Natural killer cell (primary cell): ENCODE measurements around the gene MTURN. TPM values are rescaled to one million over a fixed set of nuclear protein-coding genes. Genes with fewer than 3 reads are reported as not detected.
A peak's percentile ranks its signal among the peaks of the same experiment; 100 is the strongest.

Experiments used
- ATAC-seq, 3 donors: fragments of 150-1000 bp in 2 of 3; fragments of 200-7000 bp in 1 of 3; cut with Tn5 transposase; 1 replicate in 1 of 3; 2 replicates in 2 of 3; pipeline ENCODE4 v1.10.0; 2021; ENCODE audit warnings: mild to moderate bottlenecking in 2 of 3, moderate library complexity in 2 of 3
- DNase-seq, 2 donors: peaks; one replicate each; pipeline versions ENCODE4 v3.0.0 to v3.0.0-alpha.2; 2013 to 2021; ENCODE audit warnings: mixed read lengths in 1 of 2
- H3K27ac ChIP-seq: one replicate; pipeline ENCODE4 v1.5.1; 2013; ENCODE audit warnings: mild to moderate bottlenecking, low read length
- H3K27me3 ChIP-seq: one replicate; pipeline ENCODE4 v1.6.1; 2013; ENCODE audit warnings: low read length; ENCODE audit not compliant: control insufficient read depth, insufficient read depth
- H3K36me3 ChIP-seq: one replicate; pipeline ENCODE4 v1.6.1; 2013; ENCODE audit warnings: low read length; ENCODE audit not compliant: control insufficient read depth, insufficient read depth
- H3K4me1 ChIP-seq: one replicate; pipeline ENCODE4 v1.6.1; 2013; ENCODE audit warnings: low read length; ENCODE audit not compliant: control insufficient read depth, insufficient read depth
- H3K4me3 ChIP-seq: one replicate; pipeline ENCODE4 v1.5.1; 2013; ENCODE audit warnings: low read length
- H3K9me3 ChIP-seq: one replicate; pipeline ENCODE4 v1.6.1; 2013; ENCODE audit warnings: low read length; ENCODE audit not compliant: control insufficient read depth, insufficient read depth
- H3K27ac Mint-ChIP-seq, 2 donors: one replicate each; pipeline ENCODE4 v1.8.0; 2022; ENCODE audit warnings: mild to moderate bottlenecking in 2 of 2, mixed read lengths in 2 of 2, moderate library complexity in 1 of 2
- H3K27me3 Mint-ChIP-seq, 2 donors: one replicate each; pipeline ENCODE4 v1.8.0; 2022; ENCODE audit warnings: low read depth in 2 of 2, mixed read lengths in 2 of 2
- H3K36me3 Mint-ChIP-seq: one replicate; pipeline ENCODE4 v1.8.0; 2022; ENCODE audit warnings: mixed read lengths
- H3K4me1 Mint-ChIP-seq, 2 donors: one replicate each; pipeline ENCODE4 v1.8.0; 2022; ENCODE audit warnings: mixed read lengths in 2 of 2
- H3K4me3 Mint-ChIP-seq: one replicate; pipeline ENCODE4 v1.8.0; 2022; ENCODE audit warnings: mild to moderate bottlenecking, moderate library complexity, mixed read lengths
- H3K9me3 Mint-ChIP-seq, 2 donors: one replicate each; pipeline ENCODE4 v1.8.0; 2022; ENCODE audit warnings: mixed read lengths in 2 of 2
- CTCF ChIP-seq: fragments of 200-600 bp; IDR thresholded peaks from one replicate; pipeline ENCODE4 v1.8.0; 2022; ENCODE audit warnings: antibody characterized with exemption
- WGBS: methylation state at CpG from one replicate; pipeline ENCODE4 v1.1.7; 2013; ENCODE audit warnings: missing lambda C conversion rate; ENCODE audit not compliant: insufficient coverage; 5-methylcytosine and 5-hydroxymethylcytosine counted together
- intact Hi-C: fragments of 100-400 bp; cut with micrococcal nuclease; formaldehyde crosslinking; loops from one replicate; pipeline ENCODE4 v1.14.2; 2022
- total RNA-seq, 4 donors: library from RNA; stranded (reverse); fragments of 120-200 nt in 1 of 4; gene quantifications; one replicate each; pipeline versions ENCODE4 v1.2.3 to v1.2.4, GENCODE V29; 2013 to 2022

The MTURN gene
- total RNA-seq, 3 donors from 2014 or later (not counting 1 experiment from before 2014, with no cell fraction given): 31.6 to 37.3 (median 32.8) TPM

- peaks cover 38 to 54% of the 10 kb centered on the region in 2 donors for H3K4me1 Mint-ChIP-seq
- Histone ChIP-seq H3K27ac (no peak overlapping the region), H3K27me3 (no peaks in the 10 kb centered on the region), H3K9me3 (no peaks in the 10 kb centered on the region), H3K36me3 (no peaks in the 10 kb centered on the region), H3K4me3 (no peak overlapping the region), H3K4me1 (peaks cover 38% of the 10 kb centered on the region)
- WGBS: 43% methylated on average over 4 of the region's 4 CpGs
- H3K27me3 Mint-ChIP-seq: no peaks in the 10 kb centered on the region
- no peaks in the 10 kb centered on the region for H3K36me3 Mint-ChIP-seq
- DNase-seq (no peak), ATAC-seq (no peak)
- peak overlapping the region; percentile 22 for H3K4me3 Mint-ChIP-seq
- intact Hi-C loops: no loop called here
- TF ChIP-seq CTCF: no peak
- H3K9me3 Mint-ChIP-seq: no peaks in the 10 kb centered on the region
- H3K27ac Mint-ChIP-seq: peak overlapping the region in 1 of 2 donors; percentile 40
Observed at GRCh38 chr7:30159163-30159562, 24.4 kb downstream of the MTURN start.

DNA sequence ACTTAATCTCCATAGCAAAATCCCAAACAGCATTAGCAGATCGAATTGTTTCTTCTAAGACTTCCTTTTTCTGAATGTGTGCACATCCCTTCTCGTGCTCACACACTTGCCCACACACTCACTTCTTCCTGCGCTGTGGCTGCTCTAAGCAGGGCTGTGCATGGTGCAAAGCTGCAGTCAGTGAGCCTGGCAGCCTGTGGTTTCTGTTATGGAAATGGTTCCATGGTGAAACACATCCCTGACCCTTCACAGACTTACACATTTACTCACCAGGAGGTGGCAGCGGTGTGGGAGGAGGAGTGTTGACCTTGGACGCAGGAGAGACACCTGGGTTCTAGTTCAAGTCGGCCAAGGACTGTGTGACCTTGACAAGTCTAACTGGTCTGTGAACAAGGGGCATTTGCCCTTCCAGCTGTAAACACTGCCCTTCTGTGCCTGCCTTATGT lies 24.9 kb downstream of the MTURN start:
- Histone ChIP-seq H3K4me1 (peaks cover 39% of the 10 kb centered on the region), H3K27ac (peak overlapping the region; percentile 3), H3K27me3 (no peaks in the 10 kb centered on the region), H3K36me3 (no peaks in the 10 kb centered on the region), H3K4me3 (no peak overlapping the region), H3K9me3 (no peaks in the 10 kb centered on the region)
- TF ChIP-seq CTCF: no peak
- peak overlapping the region in 1 of 2 donors; percentile 40 for H3K27ac Mint-ChIP-seq
- H3K9me3 Mint-ChIP-seq: no peaks in the 10 kb centered on the region
- no peak overlapping the region for H3K4me3 Mint-ChIP-seq
- H3K4me1 Mint-ChIP-seq: peaks cover 44 to 59% of the 10 kb centered on the region in 2 donors
- 6% methylated on average over 6 of the region's 6 CpGs for WGBS
- ATAC-seq (peak in 2 of 3 donors; percentile 6 to 41), DNase-seq (peak in 1 of 2 donors; percentile 28)
- intact Hi-C loops: loop anchor here (5.0 to 10.0 kb wide), 3 partner anchors 188 to 403 kb away; partner anchors contain the start of gene GGCT
- no peaks in the 10 kb centered on the region for H3K36me3 Mint-ChIP-seq
- no peaks in the 10 kb centered on the region for H3K27me3 Mint-ChIP-seq

GRCh38 chr7:30160329-30160728 lies 25.5 kb downstream of the MTURN start:
- Mint-ChIP-seq H3K9me3 (no peaks in the 10 kb centered on the region), H3K4me3 (no peak overlapping the region), H3K36me3 (no peaks in the 10 kb centered on the region), H3K4me1 (peaks cover 45 to 59% of the 10 kb centered on the region in 2 donors), H3K27ac (peak overlapping the region in 1 of 2 donors; percentile 40), H3K27me3 (no peaks in the 10 kb centered on the region)
- Histone ChIP-seq H3K27ac (peak overlapping the region; percentile 3), H3K36me3 (no peaks in the 10 kb centered on the region), H3K27me3 (no peaks in the 10 kb centered on the region), H3K4me1 (peaks cover 39% of the 10 kb centered on the region), H3K9me3 (no peaks in the 10 kb centered on the region), H3K4me3 (no peak overlapping the region)
- ATAC-seq (no peak), DNase-seq (no peak)
- intact Hi-C loops: loop anchor here (5.0 to 10.0 kb wide), 3 partner anchors 187 to 402 kb away; partner anchors contain the start of gene GGCT
- 92% methylated on average over 2 of the region's 2 CpGs for WGBS
- TF ChIP-seq CTCF: no peak

DNA sequence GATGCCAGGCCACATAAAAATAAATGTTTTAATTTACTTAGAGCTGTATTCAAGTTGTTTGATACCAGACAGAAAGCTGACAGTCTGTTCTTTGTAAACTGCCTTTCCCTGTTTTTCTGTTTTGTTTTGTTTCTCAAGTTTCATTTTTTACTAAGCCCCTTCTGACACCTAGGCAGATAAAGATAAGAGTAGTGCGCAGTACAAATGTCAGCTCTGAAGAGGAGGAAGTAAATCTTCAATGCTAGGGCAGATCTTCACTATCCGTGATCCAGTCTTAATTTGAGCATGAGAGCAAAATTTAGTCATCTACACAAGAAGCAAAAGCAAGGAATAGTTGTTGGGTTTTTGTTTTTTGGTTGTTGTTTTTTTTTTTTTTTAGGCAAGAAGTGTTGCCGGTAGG lies 27.3 kb downstream of the MTURN start:
- no peaks in the 10 kb centered on the region for H3K36me3 Mint-ChIP-seq
- H3K27ac Mint-ChIP-seq: peak overlapping the region; percentile 87 to 89
- H3K27me3 ChIP-seq: no peaks in the 10 kb centered on the region
- H3K4me3 Mint-ChIP-seq: peak overlapping the region; percentile 85
- no peaks in the 10 kb centered on the region for H3K9me3 Mint-ChIP-seq
- DNase-seq: no peak
- no peak for TF ChIP-seq CTCF
- H3K27me3 Mint-ChIP-seq: no peaks in the 10 kb centered on the region
- no peak overlapping the region for H3K4me3 ChIP-seq
- H3K9me3 ChIP-seq: no peaks in the 10 kb centered on the region
- peak overlapping the region; percentile 53 for H3K27ac ChIP-seq
- peaks cover 39% of the 10 kb centered on the region for H3K4me1 ChIP-seq
- peaks cover 45 to 52% of the 10 kb centered on the region in 2 donors for H3K4me1 Mint-ChIP-seq
- no peaks in the 10 kb centered on the region for H3K36me3 ChIP-seq
- intact Hi-C loops: loop anchor here (1.0 to 10.0 kb wide), 5 partner anchors 15 to 400 kb away; partner anchors contain the start of gene GGCT
- ATAC-seq: no peak
- 14% methylated on average over 3 of the region's 3 CpGs for WGBS
